Measurements from ENCODE around the gene CDK1.

GRCh38 chr10:60729106-60729505 is 49.2 kb upstream of the CDK1 start:
- TF ChIP-seq, protein P1, sequence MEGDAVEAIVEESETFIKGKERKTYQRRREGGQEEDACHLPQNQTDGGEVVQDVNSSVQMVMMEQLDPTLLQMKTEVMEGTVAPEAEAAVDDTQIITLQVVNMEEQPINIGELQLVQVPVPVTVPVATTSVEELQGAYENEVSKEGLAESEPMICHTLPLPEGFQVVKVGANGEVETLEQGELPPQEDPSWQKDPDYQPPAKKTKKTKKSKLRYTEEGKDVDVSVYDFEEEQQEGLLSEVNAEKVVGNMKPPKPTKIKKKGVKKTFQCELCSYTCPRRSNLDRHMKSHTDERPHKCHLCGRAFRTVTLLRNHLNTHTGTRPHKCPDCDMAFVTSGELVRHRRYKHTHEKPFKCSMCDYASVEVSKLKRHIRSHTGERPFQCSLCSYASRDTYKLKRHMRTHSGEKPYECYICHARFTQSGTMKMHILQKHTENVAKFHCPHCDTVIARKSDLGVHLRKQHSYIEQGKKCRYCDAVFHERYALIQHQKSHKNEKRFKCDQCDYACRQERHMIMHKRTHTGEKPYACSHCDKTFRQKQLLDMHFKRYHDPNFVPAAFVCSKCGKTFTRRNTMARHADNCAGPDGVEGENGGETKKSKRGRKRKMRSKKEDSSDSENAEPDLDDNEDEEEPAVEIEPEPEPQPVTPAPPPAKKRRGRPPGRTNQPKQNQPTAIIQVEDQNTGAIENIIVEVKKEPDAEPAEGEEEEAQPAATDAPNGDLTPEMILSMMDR (IDR thresholded peaks at IDR 0.05; ENCODE audit: insufficient read depth, low read depth, low read length), result no peak
- no peak for TF ChIP-seq EZH2 (IDR thresholded peaks at IDR 0.05; ENCODE audit: insufficient read depth, low read length)

Data from astrocyte (in vitro differentiated cells and primary cell).